DND-41 (cell line): Measurements from ENCODE around the gene PCDH19.
A peak's percentile ranks its signal among the peaks of the same experiment; 100 is the strongest.

Experiments
- ATAC-seq: fragments of 200-7000 bp; cut with Tn5 transposase; 3 replicates; pipeline ENCODE4 v1.9.1; 2021; ENCODE audit warnings: low read depth; ENCODE audit not compliant: insufficient read depth
- DNase-seq: peaks from one replicate; pipeline ENCODE4 v3.0.0-alpha.2; 2020
- H2AFZ ChIP-seq: 2 replicates; pipeline ENCODE4 v1.6.0; 2012; ENCODE audit warnings: low read depth, low read length
- H3K27ac ChIP-seq: 2 replicates; pipeline ENCODE4 v1.5.1; 2012; ENCODE audit warnings: low read length, inconsistent platforms
- H3K27me3 ChIP-seq: fragments of 200-600 bp; sonication (generic); 2 replicates; pipeline ENCODE4 v1.6.0; 2012; ENCODE audit warnings: low read length, mild to moderate bottlenecking, inconsistent platforms; ENCODE audit not compliant: insufficient read depth, poor library complexity
- H3K36me3 ChIP-seq: 2 replicates; pipeline ENCODE4 v1.5.1; 2012; ENCODE audit warnings: low read length, inconsistent platforms; ENCODE audit not compliant: insufficient read depth
- H3K4me1 ChIP-seq: 2 replicates; pipeline ENCODE4 v1.5.1; 2012; ENCODE audit warnings: mild to moderate bottlenecking, low read length; ENCODE audit not compliant: insufficient read depth
- H3K4me2 ChIP-seq: 2 replicates; pipeline ENCODE4 v1.6.0; 2012; ENCODE audit warnings: mild to moderate bottlenecking, moderate library complexity, low read length, inconsistent platforms; ENCODE audit not compliant: insufficient read depth
- H3K4me3 ChIP-seq, 2 experiments: fragments of 200-600 bp in 1 of 2; shearing (Covaris generic) in 1 of 2; 2 replicates each; pipeline ENCODE4 v1.5.1; 2012 to 2016; ENCODE audit warnings: inconsistent platforms in 2 of 2, low read length in 2 of 2, mild to moderate bottlenecking in 2 of 2, low read depth in 1 of 2, moderate library complexity in 1 of 2
- H3K79me2 ChIP-seq: 2 replicates; pipeline ENCODE4 v1.6.0; 2012; ENCODE audit warnings: low read length, inconsistent platforms; ENCODE audit not compliant: insufficient read depth
- H3K9ac ChIP-seq: 2 replicates; pipeline ENCODE4 v1.6.0; 2012; ENCODE audit warnings: low read depth, mild to moderate bottlenecking, inconsistent platforms, low read length, moderate library complexity
- H3K9me3 ChIP-seq: 2 replicates; pipeline ENCODE4 v1.5.1; 2012; ENCODE audit warnings: low read length, moderate library complexity, mild to moderate bottlenecking, inconsistent platforms; ENCODE audit not compliant: insufficient read depth, severe bottlenecking
- H4K20me1 ChIP-seq: 2 replicates; pipeline ENCODE4 v1.6.0; 2012; ENCODE audit warnings: low read length; ENCODE audit not compliant: insufficient read depth
- EZH2 ChIP-seq: IDR thresholded peaks from 3 replicates; pipeline ENCODE4 v1.6.1; 2012; ENCODE audit warnings: borderline replicate concordance, low read depth, mild to moderate bottlenecking, moderate library complexity, low read length, inconsistent platforms; ENCODE audit not compliant: severe bottlenecking
- TF ChIP-seq, protein P1 (sequence below): IDR thresholded peaks from 2 replicates; pipeline ENCODE4 v1.5.1; 2012; ENCODE audit warnings: borderline replicate concordance, low read length, moderate library complexity, mild to moderate bottlenecking; ENCODE audit not compliant: poor library complexity, severe bottlenecking; ENCODE audit errors: extremely low read depth

PCDH19 gene

DNA sequence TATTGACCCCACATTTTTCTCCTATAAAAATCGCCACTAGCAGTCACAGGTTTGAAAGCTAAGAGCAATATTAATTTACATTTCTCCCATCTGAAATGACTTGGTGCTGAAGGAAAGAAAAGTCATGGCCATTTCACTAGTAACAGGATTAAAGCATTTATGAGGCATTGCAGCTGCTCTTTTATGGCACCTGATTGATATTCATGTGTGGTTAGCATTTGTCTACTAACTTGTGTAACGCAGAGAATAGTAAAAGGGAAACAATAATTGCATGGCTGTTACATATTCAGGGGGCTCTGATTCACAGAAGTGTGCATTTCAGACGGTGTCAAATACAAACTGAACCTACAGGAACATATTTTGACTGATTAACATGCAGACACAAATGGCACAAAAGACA is 5.2 kb downstream of the PCDH19 start:
- no peaks in the 10 kb centered on the region for H3K27me3 ChIP-seq
- TF ChIP-seq, protein P1, sequence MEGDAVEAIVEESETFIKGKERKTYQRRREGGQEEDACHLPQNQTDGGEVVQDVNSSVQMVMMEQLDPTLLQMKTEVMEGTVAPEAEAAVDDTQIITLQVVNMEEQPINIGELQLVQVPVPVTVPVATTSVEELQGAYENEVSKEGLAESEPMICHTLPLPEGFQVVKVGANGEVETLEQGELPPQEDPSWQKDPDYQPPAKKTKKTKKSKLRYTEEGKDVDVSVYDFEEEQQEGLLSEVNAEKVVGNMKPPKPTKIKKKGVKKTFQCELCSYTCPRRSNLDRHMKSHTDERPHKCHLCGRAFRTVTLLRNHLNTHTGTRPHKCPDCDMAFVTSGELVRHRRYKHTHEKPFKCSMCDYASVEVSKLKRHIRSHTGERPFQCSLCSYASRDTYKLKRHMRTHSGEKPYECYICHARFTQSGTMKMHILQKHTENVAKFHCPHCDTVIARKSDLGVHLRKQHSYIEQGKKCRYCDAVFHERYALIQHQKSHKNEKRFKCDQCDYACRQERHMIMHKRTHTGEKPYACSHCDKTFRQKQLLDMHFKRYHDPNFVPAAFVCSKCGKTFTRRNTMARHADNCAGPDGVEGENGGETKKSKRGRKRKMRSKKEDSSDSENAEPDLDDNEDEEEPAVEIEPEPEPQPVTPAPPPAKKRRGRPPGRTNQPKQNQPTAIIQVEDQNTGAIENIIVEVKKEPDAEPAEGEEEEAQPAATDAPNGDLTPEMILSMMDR, result no peak
- TF ChIP-seq EZH2, result no peak

DNA sequence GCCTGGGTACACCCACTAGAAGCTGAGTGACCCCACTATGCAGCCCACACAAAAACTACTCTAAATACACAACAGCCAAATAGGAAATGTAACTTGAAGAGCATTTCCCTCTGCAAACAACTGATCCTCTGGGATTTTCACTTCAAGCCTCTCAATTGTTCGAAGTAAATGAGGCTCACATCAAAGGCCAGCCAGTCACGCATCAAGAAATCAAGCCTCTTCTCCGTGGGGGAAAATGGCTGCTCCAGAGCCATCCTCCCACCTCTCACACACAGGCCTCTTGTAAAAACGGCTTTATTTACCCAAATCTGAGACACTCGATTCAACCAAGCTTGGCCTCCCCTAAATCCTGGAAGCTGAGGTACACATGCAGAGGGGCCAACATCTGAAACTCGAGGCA is 14.3 kb downstream of the PCDH19 start:
- Histone ChIP-seq H3K4me2 (no peak overlapping the region), H3K79me2 (no peaks in the 10 kb centered on the region)
- DNase-seq, result no peak

More for the DNA sequence above, 5.2 kb downstream of the PCDH19 start:
- no peaks in the 10 kb centered on the region for H4K20me1 ChIP-seq
- no peak overlapping the region for H3K4me3 ChIP-seq
- no peak overlapping the region for H3K27ac ChIP-seq
- H3K4me1 ChIP-seq, result no peaks in the 10 kb centered on the region
- H2AFZ ChIP-seq, result no peak overlapping the region
- H3K4me2 ChIP-seq, result no peak overlapping the region
- no peak overlapping the region for H3K9ac ChIP-seq
- peaks cover 5% of the 10 kb centered on the region for H3K9me3 ChIP-seq
- no peak for DNase-seq
- no peaks in the 10 kb centered on the region for H3K79me2 ChIP-seq
- ATAC-seq, result no peak
- H3K36me3 ChIP-seq, result no peaks in the 10 kb centered on the region

DNA sequence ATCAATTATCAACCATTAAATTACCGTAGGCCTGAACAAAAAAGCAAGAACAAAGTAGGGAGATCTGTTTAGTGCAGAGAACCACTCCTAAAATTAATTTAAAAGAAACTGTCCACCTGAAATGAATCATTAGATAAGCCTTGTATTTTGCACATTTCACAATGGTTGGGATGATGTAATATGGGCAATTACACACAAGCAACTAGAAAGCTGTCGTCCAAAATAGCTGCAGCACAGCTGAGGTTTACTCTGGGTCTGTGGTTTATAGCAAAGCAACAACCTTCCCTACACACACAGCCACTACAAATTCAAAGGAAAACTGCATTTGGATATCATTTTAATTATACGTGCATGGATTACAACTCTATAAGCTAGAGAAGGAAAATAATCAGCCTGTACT is 28.5 kb downstream of the PCDH19 start:
- TF ChIP-seq, protein P1, result no peak
- no peak for TF ChIP-seq EZH2
- Histone ChIP-seq H3K27me3 (no peaks in the 10 kb centered on the region), H3K4me1 (no peaks in the 10 kb centered on the region), H3K9me3 (no peaks in the 10 kb centered on the region), H3K27ac (no peak overlapping the region), H2AFZ (no peak overlapping the region), H3K79me2 (no peaks in the 10 kb centered on the region), H3K4me3 (no peak overlapping the region), H3K4me2 (no peak overlapping the region), H3K36me3 (no peaks in the 10 kb centered on the region), H4K20me1 (no peaks in the 10 kb centered on the region), H3K9ac (no peak overlapping the region)
- ATAC-seq, result no peak
- DNase-seq, result no peak

More for the DNA sequence above, 14.3 kb downstream of the PCDH19 start:
- H3K9me3 ChIP-seq, result no peaks in the 10 kb centered on the region
- no peaks in the 10 kb centered on the region for H4K20me1 ChIP-seq
- H3K27me3 ChIP-seq, result no peaks in the 10 kb centered on the region
- H2AFZ ChIP-seq, result no peak overlapping the region
- no peak overlapping the region for H3K27ac ChIP-seq
- no peak overlapping the region for H3K9ac ChIP-seq
- no peak overlapping the region for H3K4me3 ChIP-seq
- no peaks in the 10 kb centered on the region for H3K36me3 ChIP-seq
- TF ChIP-seq EZH2, result no peak
- TF ChIP-seq, protein P1, result no peak
- H3K4me1 ChIP-seq, result no peaks in the 10 kb centered on the region
- no peak for ATAC-seq

GRCh38 chrX:100379388-100379986 is 30.6 kb downstream of the PCDH19 start:
- Histone ChIP-seq H2AFZ (no peak overlapping the region), H3K4me2 (no peak overlapping the region), H3K9ac (no peak overlapping the region), H4K20me1 (no peaks in the 10 kb centered on the region), H3K27me3 (no peaks in the 10 kb centered on the region), H3K79me2 (no peaks in the 10 kb centered on the region), H3K27ac (no peak overlapping the region), H3K4me3 (no peak overlapping the region), H3K36me3 (no peaks in the 10 kb centered on the region), H3K9me3 (no peaks in the 10 kb centered on the region), H3K4me1 (no peaks in the 10 kb centered on the region)
- TF ChIP-seq EZH2, result no peak
- TF ChIP-seq, protein P1, result peak; percentile 59
- DNase-seq, result no peak
- ATAC-seq, result 0 out of 3 replicates have a peak, but pooled peaks have one; percentile 50
